ENCODE data around the gene DAND5. TPM values are rescaled to one million over a fixed set of nuclear protein-coding genes. Genes with fewer than 3 reads are reported as not detected.

DAND5 gene
- total and polyA plus RNA-seq, 9 of the 15 experiments (the other 6 are each of a cell fraction or from before 2014, with no cell fraction given) = 0.22 to 0.83 (median 0.60) TPM

DNA sequence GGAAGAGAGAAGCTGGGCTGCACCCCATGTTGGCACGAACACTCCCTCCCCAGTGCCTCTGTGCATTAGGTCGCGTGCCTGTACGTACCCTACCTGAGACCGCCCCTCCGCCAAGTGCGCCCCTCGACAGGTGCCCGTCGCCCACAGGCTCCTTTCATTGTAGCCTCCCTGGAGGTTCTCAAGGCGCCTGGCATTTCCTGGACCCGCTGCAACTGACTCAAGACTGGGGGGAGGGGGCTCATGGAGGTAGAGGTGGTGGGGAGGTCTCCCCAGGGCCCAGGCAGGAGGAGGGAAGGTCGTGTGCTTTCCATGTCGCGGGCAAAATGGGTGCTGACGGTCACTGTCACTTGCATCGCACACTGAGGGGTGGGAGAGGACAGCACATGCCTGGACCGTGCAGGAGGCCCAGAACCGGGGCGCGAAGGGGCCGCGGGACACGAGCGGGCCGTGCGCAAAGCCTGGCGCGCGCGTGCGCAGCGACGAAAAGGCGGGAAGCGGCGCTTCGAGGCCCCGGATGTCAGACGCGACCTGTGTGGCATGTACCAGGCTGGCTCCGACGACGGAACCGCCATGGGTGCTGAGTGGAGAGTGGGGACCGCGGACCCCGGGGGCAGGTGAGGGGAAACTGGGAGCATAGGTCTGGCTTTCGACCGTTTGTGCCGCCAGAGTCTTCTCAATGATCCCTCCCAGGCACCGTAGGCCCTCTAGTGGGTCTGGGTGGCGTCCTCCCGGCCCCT, 42.4 kb downstream of the DAND5 start (continued):
- TF ChIP-seq, protein P1, sequence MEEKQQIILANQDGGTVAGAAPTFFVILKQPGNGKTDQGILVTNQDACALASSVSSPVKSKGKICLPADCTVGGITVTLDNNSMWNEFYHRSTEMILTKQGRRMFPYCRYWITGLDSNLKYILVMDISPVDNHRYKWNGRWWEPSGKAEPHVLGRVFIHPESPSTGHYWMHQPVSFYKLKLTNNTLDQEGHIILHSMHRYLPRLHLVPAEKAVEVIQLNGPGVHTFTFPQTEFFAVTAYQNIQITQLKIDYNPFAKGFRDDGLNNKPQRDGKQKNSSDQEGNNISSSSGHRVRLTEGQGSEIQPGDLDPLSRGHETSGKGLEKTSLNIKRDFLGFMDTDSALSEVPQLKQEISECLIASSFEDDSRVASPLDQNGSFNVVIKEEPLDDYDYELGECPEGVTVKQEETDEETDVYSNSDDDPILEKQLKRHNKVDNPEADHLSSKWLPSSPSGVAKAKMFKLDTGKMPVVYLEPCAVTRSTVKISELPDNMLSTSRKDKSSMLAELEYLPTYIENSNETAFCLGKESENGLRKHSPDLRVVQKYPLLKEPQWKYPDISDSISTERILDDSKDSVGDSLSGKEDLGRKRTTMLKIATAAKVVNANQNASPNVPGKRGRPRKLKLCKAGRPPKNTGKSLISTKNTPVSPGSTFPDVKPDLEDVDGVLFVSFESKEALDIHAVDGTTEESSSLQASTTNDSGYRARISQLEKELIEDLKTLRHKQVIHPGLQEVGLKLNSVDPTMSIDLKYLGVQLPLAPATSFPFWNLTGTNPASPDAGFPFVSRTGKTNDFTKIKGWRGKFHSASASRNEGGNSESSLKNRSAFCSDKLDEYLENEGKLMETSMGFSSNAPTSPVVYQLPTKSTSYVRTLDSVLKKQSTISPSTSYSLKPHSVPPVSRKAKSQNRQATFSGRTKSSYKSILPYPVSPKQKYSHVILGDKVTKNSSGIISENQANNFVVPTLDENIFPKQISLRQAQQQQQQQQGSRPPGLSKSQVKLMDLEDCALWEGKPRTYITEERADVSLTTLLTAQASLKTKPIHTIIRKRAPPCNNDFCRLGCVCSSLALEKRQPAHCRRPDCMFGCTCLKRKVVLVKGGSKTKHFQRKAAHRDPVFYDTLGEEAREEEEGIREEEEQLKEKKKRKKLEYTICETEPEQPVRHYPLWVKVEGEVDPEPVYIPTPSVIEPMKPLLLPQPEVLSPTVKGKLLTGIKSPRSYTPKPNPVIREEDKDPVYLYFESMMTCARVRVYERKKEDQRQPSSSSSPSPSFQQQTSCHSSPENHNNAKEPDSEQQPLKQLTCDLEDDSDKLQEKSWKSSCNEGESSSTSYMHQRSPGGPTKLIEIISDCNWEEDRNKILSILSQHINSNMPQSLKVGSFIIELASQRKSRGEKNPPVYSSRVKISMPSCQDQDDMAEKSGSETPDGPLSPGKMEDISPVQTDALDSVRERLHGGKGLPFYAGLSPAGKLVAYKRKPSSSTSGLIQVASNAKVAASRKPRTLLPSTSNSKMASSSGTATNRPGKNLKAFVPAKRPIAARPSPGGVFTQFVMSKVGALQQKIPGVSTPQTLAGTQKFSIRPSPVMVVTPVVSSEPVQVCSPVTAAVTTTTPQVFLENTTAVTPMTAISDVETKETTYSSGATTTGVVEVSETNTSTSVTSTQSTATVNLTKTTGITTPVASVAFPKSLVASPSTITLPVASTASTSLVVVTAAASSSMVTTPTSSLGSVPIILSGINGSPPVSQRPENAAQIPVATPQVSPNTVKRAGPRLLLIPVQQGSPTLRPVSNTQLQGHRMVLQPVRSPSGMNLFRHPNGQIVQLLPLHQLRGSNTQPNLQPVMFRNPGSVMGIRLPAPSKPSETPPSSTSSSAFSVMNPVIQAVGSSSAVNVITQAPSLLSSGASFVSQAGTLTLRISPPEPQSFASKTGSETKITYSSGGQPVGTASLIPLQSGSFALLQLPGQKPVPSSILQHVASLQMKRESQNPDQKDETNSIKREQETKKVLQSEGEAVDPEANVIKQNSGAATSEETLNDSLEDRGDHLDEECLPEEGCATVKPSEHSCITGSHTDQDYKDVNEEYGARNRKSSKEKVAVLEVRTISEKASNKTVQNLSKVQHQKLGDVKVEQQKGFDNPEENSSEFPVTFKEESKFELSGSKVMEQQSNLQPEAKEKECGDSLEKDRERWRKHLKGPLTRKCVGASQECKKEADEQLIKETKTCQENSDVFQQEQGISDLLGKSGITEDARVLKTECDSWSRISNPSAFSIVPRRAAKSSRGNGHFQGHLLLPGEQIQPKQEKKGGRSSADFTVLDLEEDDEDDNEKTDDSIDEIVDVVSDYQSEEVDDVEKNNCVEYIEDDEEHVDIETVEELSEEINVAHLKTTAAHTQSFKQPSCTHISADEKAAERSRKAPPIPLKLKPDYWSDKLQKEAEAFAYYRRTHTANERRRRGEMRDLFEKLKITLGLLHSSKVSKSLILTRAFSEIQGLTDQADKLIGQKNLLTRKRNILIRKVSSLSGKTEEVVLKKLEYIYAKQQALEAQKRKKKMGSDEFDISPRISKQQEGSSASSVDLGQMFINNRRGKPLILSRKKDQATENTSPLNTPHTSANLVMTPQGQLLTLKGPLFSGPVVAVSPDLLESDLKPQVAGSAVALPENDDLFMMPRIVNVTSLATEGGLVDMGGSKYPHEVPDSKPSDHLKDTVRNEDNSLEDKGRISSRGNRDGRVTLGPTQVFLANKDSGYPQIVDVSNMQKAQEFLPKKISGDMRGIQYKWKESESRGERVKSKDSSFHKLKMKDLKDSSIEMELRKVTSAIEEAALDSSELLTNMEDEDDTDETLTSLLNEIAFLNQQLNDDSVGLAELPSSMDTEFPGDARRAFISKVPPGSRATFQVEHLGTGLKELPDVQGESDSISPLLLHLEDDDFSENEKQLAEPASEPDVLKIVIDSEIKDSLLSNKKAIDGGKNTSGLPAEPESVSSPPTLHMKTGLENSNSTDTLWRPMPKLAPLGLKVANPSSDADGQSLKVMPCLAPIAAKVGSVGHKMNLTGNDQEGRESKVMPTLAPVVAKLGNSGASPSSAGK (IDR thresholded peaks at IDR 0.05) = no peak
- TF ChIP-seq ZNF583 (CRISPR knock-in tag; IDR thresholded peaks at IDR 0.05) = no peak
- 0 out of 2 replicates have a peak, but pooled peaks have one; percentile 21 for TF ChIP-seq CBX1 (IDR thresholded peaks at IDR 0.05; ENCODE audit: low read depth)
- TF ChIP-seq ZFPM2 (CRISPR knock-in tag; IDR thresholded peaks at IDR 0.05) = no peak
- TF ChIP-seq, protein P2, sequence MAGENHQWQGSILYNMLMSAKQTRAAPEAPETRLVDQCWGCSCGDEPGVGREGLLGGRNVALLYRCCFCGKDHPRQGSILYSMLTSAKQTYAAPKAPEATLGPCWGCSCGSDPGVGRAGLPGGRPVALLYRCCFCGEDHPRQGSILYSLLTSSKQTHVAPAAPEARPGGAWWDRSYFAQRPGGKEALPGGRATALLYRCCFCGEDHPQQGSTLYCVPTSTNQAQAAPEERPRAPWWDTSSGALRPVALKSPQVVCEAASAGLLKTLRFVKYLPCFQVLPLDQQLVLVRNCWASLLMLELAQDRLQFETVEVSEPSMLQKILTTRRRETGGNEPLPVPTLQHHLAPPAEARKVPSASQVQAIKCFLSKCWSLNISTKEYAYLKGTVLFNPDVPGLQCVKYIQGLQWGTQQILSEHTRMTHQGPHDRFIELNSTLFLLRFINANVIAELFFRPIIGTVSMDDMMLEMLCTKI (IDR thresholded peaks at IDR 0.05; ENCODE audit: partially characterized antibody) = no peak
- TF ChIP-seq HNRNPLL (IDR thresholded peaks at IDR 0.05; ENCODE audit: low read depth, low read length, poor library complexity, severe bottlenecking) = no peak
- no peak for TF ChIP-seq ZNF778 (CRISPR knock-in tag; IDR thresholded peaks at IDR 0.05)
- TF ChIP-seq, protein P3, sequence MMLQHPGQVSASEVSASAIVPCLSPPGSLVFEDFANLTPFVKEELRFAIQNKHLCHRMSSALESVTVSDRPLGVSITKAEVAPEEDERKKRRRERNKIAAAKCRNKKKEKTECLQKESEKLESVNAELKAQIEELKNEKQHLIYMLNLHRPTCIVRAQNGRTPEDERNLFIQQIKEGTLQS (IDR thresholded peaks at IDR 0.05) = no peak
- TF ChIP-seq, protein P3 (CRISPR knock-in tag; conservative IDR thresholded peaks at IDR 0.05) = no peak
- TF ChIP-seq FIP1L1 (IDR thresholded peaks at IDR 0.05; ENCODE audit: low read depth, low read length, poor library complexity, severe bottlenecking) = no peak
- TF ChIP-seq NR2F6 (CRISPR knock-in tag; IDR thresholded peaks at IDR 0.05) = no peak

Measured in K562 (cell line).